AG04450 (cell line): ENCODE results near the gene GPHN. TPM values are rescaled to one million over a fixed set of nuclear protein-coding genes. Genes with fewer than 3 reads are reported as not detected.

Experiments
- CTCF ChIA-PET: fragments of 300-600, 350-600 bp; formaldehyde crosslinking; extraction: SDS; loops from one replicate; lab custom pipeline; 2022; ENCODE audit warnings: antibody characterized with exemption, inconsistent platforms; lab: Charles Lee
- POLR2A ChIA-PET: fragments of 350-600 bp; formaldehyde crosslinking; extraction: SDS; loops from one replicate; lab custom pipeline; 2021; ENCODE audit warnings: antibody characterized with exemption, inconsistent platforms; lab: Yijun Ruan, JAX
- DNase-seq: peaks from one replicate; pipeline ENCODE4 v3.0.0-alpha.2; 2011; ENCODE audit warnings: low read depth, low spot score
- H3K27ac ChIP-seq: one replicate; pipeline ENCODE4 v1.5.1; 2012; ENCODE audit warnings: low read depth, low read length, control low read depth
- H3K27me3 ChIP-seq: one replicate; pipeline ENCODE4 v1.6.0; 2012; ENCODE audit warnings: low read length; ENCODE audit not compliant: control insufficient read depth, insufficient read depth
- H3K4me3 ChIP-seq: 2 replicates; pipeline ENCODE4 v1.5.1; 2011; ENCODE audit warnings: mild to moderate bottlenecking, low read depth, low read length, control low read depth
- H3K9me3 ChIP-seq: 2 replicates; pipeline ENCODE4 v1.5.1; 2012; ENCODE audit warnings: low read length; ENCODE audit not compliant: control insufficient read depth, insufficient read depth
- polyA plus RNA-seq: library from polyadenylated mRNA; depleted of rRNA; stranded (reverse); fragments of >200 nt; gene quantifications from 2 replicates; pipeline ENCODE4 v1.2.3, GENCODE V29; 2011
- TF ChIP-seq, protein P1 (sequence below): IDR thresholded peaks from 2 replicates; pipeline ENCODE4 v1.5.1; 2011; ENCODE audit warnings: low read depth, low read length, control low read depth, inconsistent platforms

GPHN gene
- polyA plus RNA-seq, 1 experiment: 7.7 TPM

GRCh38 chr14:67016856-67017255 lies 508.9 kb downstream of the GPHN start:
- ChIA-PET CTCF (interaction anchor here (0.5 kb wide), 1 partner anchor 122 kb away, joined by 3 read pairs; no protein-coding TSS in a partner anchor), POLR2A (no interaction called here)
- H3K27me3 ChIP-seq: no peaks in the 10 kb centered on the region
- no peaks in the 10 kb centered on the region for H3K9me3 ChIP-seq
- TF ChIP-seq, protein P1, sequence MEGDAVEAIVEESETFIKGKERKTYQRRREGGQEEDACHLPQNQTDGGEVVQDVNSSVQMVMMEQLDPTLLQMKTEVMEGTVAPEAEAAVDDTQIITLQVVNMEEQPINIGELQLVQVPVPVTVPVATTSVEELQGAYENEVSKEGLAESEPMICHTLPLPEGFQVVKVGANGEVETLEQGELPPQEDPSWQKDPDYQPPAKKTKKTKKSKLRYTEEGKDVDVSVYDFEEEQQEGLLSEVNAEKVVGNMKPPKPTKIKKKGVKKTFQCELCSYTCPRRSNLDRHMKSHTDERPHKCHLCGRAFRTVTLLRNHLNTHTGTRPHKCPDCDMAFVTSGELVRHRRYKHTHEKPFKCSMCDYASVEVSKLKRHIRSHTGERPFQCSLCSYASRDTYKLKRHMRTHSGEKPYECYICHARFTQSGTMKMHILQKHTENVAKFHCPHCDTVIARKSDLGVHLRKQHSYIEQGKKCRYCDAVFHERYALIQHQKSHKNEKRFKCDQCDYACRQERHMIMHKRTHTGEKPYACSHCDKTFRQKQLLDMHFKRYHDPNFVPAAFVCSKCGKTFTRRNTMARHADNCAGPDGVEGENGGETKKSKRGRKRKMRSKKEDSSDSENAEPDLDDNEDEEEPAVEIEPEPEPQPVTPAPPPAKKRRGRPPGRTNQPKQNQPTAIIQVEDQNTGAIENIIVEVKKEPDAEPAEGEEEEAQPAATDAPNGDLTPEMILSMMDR: no peak
- DNase-seq: no peak
- no peak overlapping the region for H3K4me3 ChIP-seq
- no peak overlapping the region for H3K27ac ChIP-seq

DNA sequence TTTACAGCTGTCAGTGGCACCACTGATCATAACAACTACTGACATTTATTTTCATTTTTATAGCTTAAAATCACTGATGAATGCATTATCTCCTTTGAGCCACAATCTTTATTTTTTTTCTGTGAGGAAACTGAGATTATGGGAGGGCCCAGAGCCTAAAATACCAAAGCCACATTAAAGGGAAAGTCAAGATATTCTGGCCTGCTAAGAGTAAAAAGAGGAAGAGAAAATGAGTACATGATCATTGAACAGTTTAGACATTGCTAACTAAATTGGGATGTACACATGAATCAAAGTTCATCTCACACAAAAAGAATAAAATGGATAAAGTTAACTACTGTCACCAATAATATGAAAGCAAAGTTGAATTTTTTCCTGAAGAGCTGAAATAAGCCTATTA lies 510.8 kb downstream of the GPHN start:
- Histone ChIP-seq H3K27me3 (no peaks in the 10 kb centered on the region), H3K27ac (no peak overlapping the region), H3K4me3 (no peak overlapping the region), H3K9me3 (no peaks in the 10 kb centered on the region)
- CTCF ChIA-PET: no interaction called here
- no peak for DNase-seq
- POLR2A ChIA-PET: no interaction called here
- TF ChIP-seq, protein P1: no peak

DNA sequence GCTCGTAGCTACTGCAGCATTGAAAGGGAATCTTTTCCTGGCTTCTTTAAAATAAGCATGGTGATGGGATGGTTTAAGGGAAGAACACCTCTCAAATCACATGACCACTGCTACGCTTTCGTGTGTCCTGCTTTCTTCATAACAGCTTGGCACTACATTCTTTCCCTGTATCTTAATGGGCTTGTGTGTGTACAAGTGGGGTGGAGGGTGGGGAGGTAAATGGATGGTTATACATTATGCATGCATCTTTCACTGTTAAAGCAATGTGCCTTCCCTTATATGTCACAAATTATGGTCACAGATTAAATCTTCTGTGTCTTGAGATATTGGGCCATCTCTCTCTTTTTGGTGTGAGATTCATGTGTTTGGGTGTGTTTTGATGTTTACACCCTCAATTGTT lies 511.8 kb downstream of the GPHN start:
- POLR2A ChIA-PET: no interaction called here

GRCh38 chr14:67031920-67032774 lies 524.2 kb downstream of the GPHN start:
- H3K9me3 ChIP-seq: no peaks in the 10 kb centered on the region
- no peak overlapping the region for H3K27ac ChIP-seq
- TF ChIP-seq, protein P1: no peak
- H3K4me3 ChIP-seq: no peak overlapping the region
- POLR2A ChIA-PET: no interaction called here
- no peaks in the 10 kb centered on the region for H3K27me3 ChIP-seq
- DNase-seq: no peak
- CTCF ChIA-PET: no interaction called here

More for the DNA sequence above, 511.8 kb downstream of the GPHN start:
- H3K27me3 ChIP-seq: no peaks in the 10 kb centered on the region
- CTCF ChIA-PET: no interaction called here
- no peak overlapping the region for H3K4me3 ChIP-seq
- DNase-seq: no peak
- TF ChIP-seq, protein P1: no peak
- H3K27ac ChIP-seq: no peak overlapping the region
- H3K9me3 ChIP-seq: no peaks in the 10 kb centered on the region

- no peak overlapping the region for H3K4me3 ChIP-seq
- no peaks in the 10 kb centered on the region for H3K9me3 ChIP-seq
- TF ChIP-seq, protein P1: no peak
- CTCF ChIA-PET: no interaction called here
- DNase-seq: no peak
- H3K27ac ChIP-seq: no peak overlapping the region
- POLR2A ChIA-PET: no interaction called here
- H3K27me3 ChIP-seq: no peaks in the 10 kb centered on the region
Measured at GRCh38 chr14:67045440-67045839, 537.5 kb downstream of the GPHN start.
